Testis (tissue), 3 donors: Measurements from ENCODE around the gene CAD. TPM values are rescaled to one million over a fixed set of nuclear protein-coding genes. Genes with fewer than 3 reads are reported as not detected.

Experiments used
- DNase-seq: peaks from one replicate; pipeline ENCODE4 v3.0.0-alpha.2; 2019
- H3K27ac ChIP-seq, 2 donors: fragments of 200-600 bp; sonication (generic); one replicate each; pipeline ENCODE4 v1.5.1; 2019
- H3K27me3 ChIP-seq: fragments of 200-600 bp; sonication (generic); one replicate; pipeline ENCODE4 v1.5.1; 2019
- H3K36me3 ChIP-seq: fragments of 200-600 bp; sonication (generic); one replicate; pipeline ENCODE4 v1.5.1; 2017; ENCODE audit warnings: low read depth; ENCODE audit errors: missing control alignments
- H3K4me1 ChIP-seq: fragments of 200-600 bp; sonication (generic); one replicate; pipeline ENCODE4 v1.5.1; 2019
- H3K4me3 ChIP-seq, 2 donors: fragments of 200-600 bp; sonication (generic); one replicate each; pipeline ENCODE4 v1.5.1; 2017 to 2019
- H3K9me3 ChIP-seq: fragments of 200-600 bp; sonication (generic); one replicate; pipeline ENCODE4 v1.5.1; 2017
- CTCF ChIP-seq, 3 experiments: fragments of 450-650 bp in 2 of 3; fragments of 200-600 bp in 1 of 3; sonication (generic) in 1 of 3; IDR thresholded peaks; one replicate each; pipeline ENCODE4 v1.5.1; 2016 to 2019; ENCODE audit warnings: antibody characterized with exemption in 3 of 3, mild to moderate bottlenecking in 2 of 3, moderate library complexity in 1 of 3
- POLR2A ChIP-seq: fragments of 450-650 bp; IDR thresholded peaks from one replicate; pipeline ENCODE4 v1.6.1; 2017; ENCODE audit warnings: antibody characterized with exemption, mild to moderate bottlenecking, moderate library complexity
- WGBS, 2 donors: methylation state at CpG; one replicate each; pipeline ENCODE4 v1.1.5; 2018; 5-methylcytosine and 5-hydroxymethylcytosine counted together
- intact Hi-C: fragments of 100-400 bp; cut with DNase I; formaldehyde crosslinking; loops from one replicate; pipeline ENCODE4 v1.15.1; 2023; ENCODE audit warnings: low total_unique reads
- polyA plus RNA-seq: library from polyadenylated mRNA; stranded (reverse); fragments of 350-450 nt; fragmentation: Illumina TruSeq; extraction: RNeasy Lipid Tissue Mini Kit (QIAGEN cat#74804); gene quantifications from one replicate; pipeline ENCODE4 v1.2.3, GENCODE V29; 2014; ENCODE audit warnings: low read depth, low replicate concordance; ENCODE audit not compliant: insufficient read depth
- total RNA-seq, 2 donors: library from RNA; depleted of rRNA; stranded (reverse); fragments of >200 nt; gene quantifications; one replicate each; pipeline ENCODE4 v1.2.3, GENCODE V29; 2016

Gene CAD
- total and polyA plus RNA-seq, 3 donors from 2014 or later: 40.0 to 66.9 (median 62.5) TPM

DNA sequence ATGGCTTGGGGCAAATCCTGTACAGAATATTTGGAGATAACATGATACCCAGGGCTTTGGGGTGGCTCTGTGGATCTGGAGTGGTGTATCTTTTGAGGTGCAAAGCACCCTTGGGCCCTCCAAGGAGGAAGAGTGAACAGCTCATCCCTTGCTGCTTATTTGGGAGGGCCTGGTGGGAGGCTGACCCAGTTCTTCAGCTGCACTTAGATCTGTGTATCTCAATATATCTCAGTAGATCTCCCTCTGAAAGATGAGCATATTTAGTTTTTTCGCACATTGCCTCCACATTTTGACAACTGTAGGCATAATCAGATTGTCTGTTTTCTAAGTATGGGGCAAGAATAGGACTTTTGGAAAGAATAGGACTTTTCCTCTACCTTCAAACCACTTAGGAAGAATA is 67.8 kb downstream of the CAD start:
- intact Hi-C loops: no loop called here
- H3K4me3 ChIP-seq: no peak overlapping the region

DNA sequence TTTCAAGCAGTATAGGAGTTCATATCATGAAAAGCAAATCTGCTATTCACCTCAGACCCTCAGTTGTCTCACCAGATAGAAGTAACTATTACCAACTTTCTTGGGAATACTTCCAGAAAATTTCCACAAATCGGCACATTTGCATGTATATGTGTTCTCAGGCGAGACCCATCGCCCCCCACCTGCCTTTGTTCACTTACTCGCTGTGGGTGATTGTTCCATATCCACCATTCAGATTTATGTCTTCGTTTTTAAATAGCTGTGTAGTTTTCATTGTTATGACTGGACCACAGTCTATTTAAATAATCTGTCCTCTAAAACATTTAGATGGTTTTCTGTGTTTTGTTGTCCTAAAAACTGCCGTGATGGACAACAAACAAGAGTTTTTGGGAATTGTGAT is 68.3 kb downstream of the CAD start:
- no peaks in the 10 kb centered on the region for H3K9me3 ChIP-seq
- H3K36me3 ChIP-seq: no peaks in the 10 kb centered on the region
- intact Hi-C loops: no loop called here
- TF ChIP-seq POLR2A (no peak), CTCF (IDR thresholded peaks at IDR 0.05) (no peak)
- WGBS, 2 donors: 84 to 94% methylated on average over 6 of the region's 6 CpGs
- no peak overlapping the region for H3K4me3 ChIP-seq
- no peaks in the 10 kb centered on the region for H3K27me3 ChIP-seq
- DNase-seq: no peak
- H3K4me1 ChIP-seq: peaks cover 27% of the 10 kb centered on the region
- no peak overlapping the region for H3K27ac ChIP-seq

More for the DNA sequence above, 67.8 kb downstream of the CAD start:
- TF ChIP-seq POLR2A: no peak
- TF ChIP-seq CTCF (IDR thresholded peaks at IDR 0.05): no peak
- no peaks in the 10 kb centered on the region for H3K27me3 ChIP-seq
- WGBS, 2 donors: 71 to 90% methylated on average over 1 of the region's 1 CpG
- no peaks in the 10 kb centered on the region for H3K36me3 ChIP-seq
- H3K9me3 ChIP-seq: no peaks in the 10 kb centered on the region
- no peak for DNase-seq
- peaks cover 32% of the 10 kb centered on the region for H3K4me1 ChIP-seq
- no peak overlapping the region for H3K27ac ChIP-seq

- 59 to 73% methylated on average over 3 of the region's 3 CpGs for WGBS, 2 donors
- H3K36me3 ChIP-seq: no peaks in the 10 kb centered on the region
- no peaks in the 10 kb centered on the region for H3K4me1 ChIP-seq
- intact Hi-C loops: no loop called here
- H3K27ac ChIP-seq: no peak overlapping the region
- H3K4me3 ChIP-seq: no peak overlapping the region
- DNase-seq: no peak
- H3K27me3 ChIP-seq: no peaks in the 10 kb centered on the region
- TF ChIP-seq CTCF (IDR thresholded peaks at IDR 0.05): no peak
- TF ChIP-seq POLR2A: no peak
- H3K9me3 ChIP-seq: no peaks in the 10 kb centered on the region
Measured at GRCh38 chr2:27288610-27289009, 71.4 kb downstream of the CAD start.

DNA sequence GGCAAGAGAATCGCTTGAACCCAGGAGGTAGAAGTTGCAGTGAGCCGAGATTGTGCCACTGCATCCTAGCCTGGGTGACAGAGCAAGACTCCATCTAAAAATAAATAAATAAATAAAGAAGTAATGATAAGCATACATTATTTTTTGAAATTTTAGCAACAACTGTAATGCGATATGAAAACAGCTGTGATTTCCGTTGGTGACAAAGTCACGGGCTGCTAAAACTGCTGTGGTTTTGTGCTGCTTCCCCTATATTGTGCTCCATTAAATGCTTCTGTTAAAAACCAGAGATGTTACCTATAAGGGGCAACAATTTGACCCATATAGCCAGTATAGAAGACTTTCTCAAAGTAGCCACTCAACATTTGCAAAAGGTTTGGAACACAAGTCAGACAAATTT is 73.4 kb downstream of the CAD start:
- Histone ChIP-seq H3K27ac (no peak overlapping the region), H3K9me3 (no peaks in the 10 kb centered on the region), H3K4me3 (no peak overlapping the region), H3K4me1 (no peaks in the 10 kb centered on the region), H3K27me3 (no peaks in the 10 kb centered on the region), H3K36me3 (no peaks in the 10 kb centered on the region)
- intact Hi-C loops: no loop called here
- DNase-seq: no peak
- TF ChIP-seq POLR2A (no peak), CTCF (IDR thresholded peaks at IDR 0.05) (no peak)
- WGBS, 2 donors: 90 to 91% methylated on average over 5 of the region's 5 CpGs

GRCh38 chr2:27291865-27292264 is 74.7 kb downstream of the CAD start:
- Histone ChIP-seq H3K27me3 (no peaks in the 10 kb centered on the region), H3K27ac (no peak overlapping the region), H3K9me3 (no peaks in the 10 kb centered on the region), H3K4me3 (no peak overlapping the region), H3K4me1 (no peaks in the 10 kb centered on the region), H3K36me3 (no peaks in the 10 kb centered on the region)
- TF ChIP-seq CTCF (IDR thresholded peaks at IDR 0.05): no peak
- intact Hi-C loops: no loop called here
- DNase-seq: no peak
- 61 to 73% methylated on average over 6 of the region's 6 CpGs for WGBS, 2 donors

Other genes with a start within 250 kb of the CAD start
- gene MAPRE3, start 246.7 kb upstream of the CAD start, total RNA-seq: 10 to 100 TPM; 31.4 to 49.8 TPM
- gene MAPRE3, start 246.7 kb upstream of the CAD start, polyA plus RNA-seq: 112 TPM
- 10 to 100 TPM; 64.8 to 73.9 TPM for gene TMEM214, start 184.4 kb upstream of the CAD start, total RNA-seq
- gene TMEM214, start 184.4 kb upstream of the CAD start, polyA plus RNA-seq: 81.9 TPM
- gene AGBL5, start 165.7 kb upstream of the CAD start, total RNA-seq: 100 to 1,000 TPM; 227 to 294 TPM
- gene AGBL5, start 165.7 kb upstream of the CAD start, polyA plus RNA-seq: 784 TPM
- 100 to 1,000 TPM; 220 to 262 TPM for gene OST4, start 145.7 kb upstream of the CAD start, total RNA-seq
- 297 TPM for gene OST4, start 145.7 kb upstream of the CAD start, polyA plus RNA-seq
- 10 to 100 TPM; 29.2 to 50.7 TPM for gene EMILIN1, start 138.8 kb upstream of the CAD start, total RNA-seq
- 35.9 TPM for gene EMILIN1, start 138.8 kb upstream of the CAD start, polyA plus RNA-seq
- 10 to 100 TPM in 1 of 2 donors, 1 to 10 TPM in 1; 5.3 to 13.4 TPM for gene KHK, start 130.6 kb upstream of the CAD start, total RNA-seq
- gene KHK, start 130.6 kb upstream of the CAD start, polyA plus RNA-seq: 11.5 TPM
- 10 to 100 TPM in 1 of 2 donors, 1 to 10 TPM in 1; 6.6 to 11.1 TPM for gene CGREF1, start 98.2 kb upstream of the CAD start, total RNA-seq
- gene CGREF1, start 98.2 kb upstream of the CAD start, polyA plus RNA-seq: 7.4 TPM
- gene ABHD1, start 93.6 kb upstream of the CAD start, total RNA-seq: 10 to 100 TPM; 37.3 to 76.4 TPM
- gene ABHD1, start 93.6 kb upstream of the CAD start, polyA plus RNA-seq: 141 TPM
- 10 to 100 TPM; 82.0 to 84.0 TPM for gene PREB, start 82.7 kb upstream of the CAD start, total RNA-seq
- gene PREB, start 82.7 kb upstream of the CAD start, polyA plus RNA-seq: 62.4 TPM
- 10 to 100 TPM; 12.8 to 55.4 TPM for gene PRR30, start 78.0 kb upstream of the CAD start, total RNA-seq
- 153 TPM for gene PRR30, start 78.0 kb upstream of the CAD start, polyA plus RNA-seq
- 1 to 10 TPM; 5.5 to 6.7 TPM for gene TCF23, start 68.4 kb upstream of the CAD start, total RNA-seq
- gene TCF23, start 68.4 kb upstream of the CAD start, polyA plus RNA-seq: 6.6 TPM
- 100 to 1,000 TPM; 263 to 295 TPM for gene ATRAID, start 5.3 kb upstream of the CAD start, total RNA-seq
- 323 TPM for gene ATRAID, start 5.3 kb upstream of the CAD start, polyA plus RNA-seq
- gene SLC5A6, start 5.1 kb upstream of the CAD start, total RNA-seq: 10 to 100 TPM; 83.4 to 84.0 TPM
- gene SLC5A6, start 5.1 kb upstream of the CAD start, polyA plus RNA-seq: 83.9 TPM
- 100 to 1,000 TPM; 130 to 160 TPM for gene SLC30A3, start 45.7 kb downstream of the CAD start, total RNA-seq
- gene SLC30A3, start 45.7 kb downstream of the CAD start, polyA plus RNA-seq: 111 TPM
- gene DNAJC5G, start 58.1 kb downstream of the CAD start, total RNA-seq: 10 to 100 TPM; 37.4 to 57.9 TPM
- 65.0 TPM for gene DNAJC5G, start 58.1 kb downstream of the CAD start, polyA plus RNA-seq
- 10 to 100 TPM; 38.5 to 46.8 TPM for gene TRIM54, start 65.1 kb downstream of the CAD start, total RNA-seq
- gene TRIM54, start 65.1 kb downstream of the CAD start, polyA plus RNA-seq: 28.3 TPM
- gene UCN, start 91.1 kb downstream of the CAD start, total RNA-seq: 10 to 100 TPM; 16.2 to 18.8 TPM
- gene UCN, start 91.1 kb downstream of the CAD start, polyA plus RNA-seq: 0.75 TPM
- 10 to 100 TPM; 71.2 to 72.3 TPM for gene MPV17, start 105.7 kb downstream of the CAD start, total RNA-seq
- gene MPV17, start 105.7 kb downstream of the CAD start, polyA plus RNA-seq: 59.5 TPM
- gene GTF3C2, start 139.4 kb downstream of the CAD start, total RNA-seq: 10 to 100 TPM; 72.6 to 91.3 TPM
- gene GTF3C2, start 139.4 kb downstream of the CAD start, polyA plus RNA-seq: 55.1 TPM
- gene EIF2B4, start 153.0 kb downstream of the CAD start, total RNA-seq: 10 to 100 TPM; 59.4 to 67.7 TPM
- 111 TPM for gene EIF2B4, start 153.0 kb downstream of the CAD start, polyA plus RNA-seq
- gene SNX17, start 153.2 kb downstream of the CAD start, total RNA-seq: 100 to 1,000 TPM in 1 of 2 donors, 10 to 100 TPM in 1; 79.3 to 104 TPM
- gene SNX17, start 153.2 kb downstream of the CAD start, polyA plus RNA-seq: 96.5 TPM
- 10 to 100 TPM; 26.7 to 39.4 TPM for gene ZNF513, start 163.4 kb downstream of the CAD start, total RNA-seq
- gene ZNF513, start 163.4 kb downstream of the CAD start, polyA plus RNA-seq: 39.8 TPM
- 100 to 1,000 TPM; 163 to 245 TPM for gene PPM1G, start 192.2 kb downstream of the CAD start, total RNA-seq
- gene PPM1G, start 192.2 kb downstream of the CAD start, polyA plus RNA-seq: 569 TPM
- 100 to 1,000 TPM; 112 to 139 TPM for gene NRBP1, start 211.3 kb downstream of the CAD start, total RNA-seq
- 191 TPM for gene NRBP1, start 211.3 kb downstream of the CAD start, polyA plus RNA-seq
- 1 to 10 TPM; 4.3 to 6.8 TPM for gene KRTCAP3, start 225.0 kb downstream of the CAD start, total RNA-seq
- 5.1 TPM for gene KRTCAP3, start 225.0 kb downstream of the CAD start, polyA plus RNA-seq